H1 (cell line): Measurements from ENCODE around the gene PRIMA1. TPM values are rescaled to one million over a fixed set of nuclear protein-coding genes. Genes with fewer than 3 reads are reported as not detected.

ENCODE experiments used
- CTCF ChIA-PET: fragments of 300-600 bp; sonication (Branson Sonifier 250); formaldehyde crosslinking; loops from one replicate; lab custom pipeline; 2021; ENCODE audit not compliant: partially characterized antibody; lab: Charles Lee
- POLR2A ChIA-PET: fragments of 300-600 bp; sonication (Branson Sonifier 250); formaldehyde crosslinking; loops from one replicate; lab custom pipeline; 2021; ENCODE audit warnings: inconsistent platforms; ENCODE audit not compliant: partially characterized antibody; lab: Charles Lee
- DNase-seq, 2 experiments: peaks; one replicate each; pipeline versions ENCODE4 v3.0.0 to v3.0.0-alpha.2; 2010 to 2022; ENCODE audit warnings: low spot score in 2 of 2, low read depth in 1 of 2, mixed read lengths in 1 of 2
- FAIRE-seq: peaks from 2 replicates; lab custom pipeline; 2011; peaks lifted over from hg19 to GRCh38; lab: Jason Lieb, UNC
- H2AFZ ChIP-seq: 2 replicates; pipeline ENCODE4 v1.8.1; 2012; ENCODE audit warnings: low read length, inconsistent platforms
- H2AK5ac ChIP-seq: 2 replicates; pipeline ENCODE4 v1.6.1; 2013; ENCODE audit warnings: low read depth, low read length
- H2BK120ac ChIP-seq: replicated peaks from 2 replicates; pipeline ENCODE3; 2013; ENCODE audit warnings: low read depth, low read length, inconsistent platforms
- H2BK12ac ChIP-seq: 2 replicates; pipeline ENCODE4 v1.6.1; 2013; ENCODE audit warnings: low read depth, low read length
- H2BK15ac ChIP-seq: 2 replicates; pipeline ENCODE4 v1.6.1; 2013; ENCODE audit warnings: low read length
- H2BK20ac ChIP-seq: 2 replicates; pipeline ENCODE4 v1.6.1; 2013; ENCODE audit warnings: low read length
- H2BK5ac ChIP-seq: 2 replicates; pipeline ENCODE4 v1.6.1; 2013; ENCODE audit warnings: low read depth, low read length
- H3K14ac ChIP-seq: 2 replicates; pipeline ENCODE4 v1.6.1; 2013; ENCODE audit warnings: inconsistent platforms; ENCODE audit not compliant: insufficient read length
- H3K18ac ChIP-seq: 2 replicates; pipeline ENCODE4 v1.6.1; 2013; ENCODE audit warnings: low read length; ENCODE audit errors: extremely low read depth
- H3K23ac ChIP-seq: 2 replicates; pipeline ENCODE4 v1.6.1; 2013; ENCODE audit warnings: inconsistent platforms; ENCODE audit not compliant: insufficient read length
- H3K23me2 ChIP-seq: 2 replicates; pipeline ENCODE4 v1.6.1; 2013; ENCODE audit warnings: low read depth, low read length
- H3K27ac ChIP-seq: 2 replicates; pipeline ENCODE4 v1.6.1; 2011; ENCODE audit warnings: low read depth, low read length, inconsistent platforms
- H3K27me3 ChIP-seq, 4 experiments: replicated peaks in 1 of 4; 1 replicate in 1 of 4; 2 replicates in 3 of 4; pipeline versions ENCODE4 v1.6.1 to v1.8.1; 2011 to 2013; ENCODE audit warnings: low read length in 3 of 4, mild to moderate bottlenecking in 3 of 4, inconsistent platforms in 2 of 4, mixed read lengths in 2 of 4, moderate library complexity in 1 of 4; ENCODE audit not compliant: control insufficient read depth in 3 of 4, insufficient read depth in 3 of 4; ENCODE audit errors: extremely low read depth in 1 of 4
- H3K36me3 ChIP-seq, 4 experiments: 2 replicates each; pipeline versions ENCODE4 v1.6.1 to v1.8.1; 2011 to 2013; ENCODE audit warnings: mild to moderate bottlenecking in 4 of 4, low read length in 3 of 4, moderate library complexity in 2 of 4, control low read depth in 1 of 4, inconsistent platforms in 1 of 4; ENCODE audit not compliant: insufficient read depth in 4 of 4, control insufficient read depth in 2 of 4
- H3K4ac ChIP-seq: replicated peaks from 2 replicates; pipeline ENCODE3; 2013; ENCODE audit warnings: low read length, low read depth, mixed read lengths, inconsistent platforms; ENCODE audit not compliant: insufficient read length
- H3K4me1 ChIP-seq, 4 experiments: replicated peaks in 1 of 4; 1 replicate in 1 of 4; 2 replicates in 3 of 4; pipeline versions ENCODE4 v1.6.1 to v1.8.1; 2011 to 2013; ENCODE audit warnings: low read length in 3 of 4, inconsistent platforms in 2 of 4, mixed read lengths in 1 of 4; ENCODE audit not compliant: insufficient read depth in 4 of 4, control insufficient read depth in 3 of 4
- H3K4me2 ChIP-seq, 2 experiments: 2 replicates each; pipeline versions ENCODE4 v1.6.1 to v1.8.1; 2011 to 2013; ENCODE audit warnings: low read depth in 2 of 2, low read length in 2 of 2, control low read depth in 1 of 2, inconsistent platforms in 1 of 2, mild to moderate bottlenecking in 1 of 2; ENCODE audit not compliant: insufficient read depth in 1 of 2
- H3K4me3 ChIP-seq, 4 experiments: fragments of 200-600, 300-600 bp in 1 of 4; sonication (generic), shearing (Covaris generic), sonication (Bioruptor Twin) in 1 of 4; 2 replicates each; pipeline versions ENCODE4 v1.5.1 to v1.8.1; 2011 to 2016; ENCODE audit warnings: low read length in 4 of 4, low read depth in 3 of 4, control low read depth in 2 of 4, inconsistent platforms in 2 of 4, mild to moderate bottlenecking in 2 of 4, mixed read lengths in 1 of 4, moderate library complexity in 1 of 4; ENCODE audit not compliant: insufficient read depth in 2 of 4; ENCODE audit errors: extremely low read depth in 1 of 4
- H3K56ac ChIP-seq: replicated peaks from 2 replicates; pipeline ENCODE3; 2013; ENCODE audit warnings: low read depth, mild to moderate bottlenecking, mixed read lengths, low read length, inconsistent platforms; ENCODE audit not compliant: insufficient read length
- H3K79me1 ChIP-seq: 2 replicates; pipeline ENCODE4 v1.6.1; 2013; ENCODE audit warnings: low read depth, low read length, control low read depth
- H3K79me2 ChIP-seq, 2 experiments: 2 replicates each; pipeline versions ENCODE4 v1.6.1 to v1.8.1; 2012 to 2013; ENCODE audit warnings: low read length in 2 of 2, mild to moderate bottlenecking in 2 of 2, inconsistent platforms in 1 of 2; ENCODE audit not compliant: insufficient read depth in 2 of 2, control insufficient read depth in 1 of 2
- H3K9ac ChIP-seq, 4 experiments: replicated peaks in 1 of 4; 1 replicate in 1 of 4; 2 replicates in 3 of 4; pipeline versions ENCODE4 v1.6.1 to v1.8.1; 2011 to 2013; ENCODE audit warnings: low read depth in 3 of 4, low read length in 3 of 4, control low read depth in 2 of 4, mild to moderate bottlenecking in 2 of 4, moderate library complexity in 2 of 4, inconsistent platforms in 1 of 4; ENCODE audit errors: extremely low read depth in 1 of 4
- H3K9me3 ChIP-seq, 2 experiments: 2 replicates each; pipeline versions ENCODE4 v1.6.1 to v1.8.1; 2012 to 2013; ENCODE audit warnings: mild to moderate bottlenecking in 2 of 2, moderate library complexity in 2 of 2, control low read depth in 1 of 2, inconsistent platforms in 1 of 2, low read depth in 1 of 2, low read length in 1 of 2, mixed read lengths in 1 of 2; ENCODE audit not compliant: insufficient read depth in 2 of 2
- H4K20me1 ChIP-seq, 2 experiments: replicated peaks in 1 of 2; 2 replicates each; pipeline versions ENCODE3 to v1.8.1; 2011 to 2013; ENCODE audit warnings: inconsistent platforms in 2 of 2, low read length in 2 of 2, mild to moderate bottlenecking in 1 of 2; ENCODE audit not compliant: insufficient read depth in 2 of 2, control insufficient read depth in 1 of 2
- H4K5ac ChIP-seq: 2 replicates; pipeline ENCODE4 v1.6.1; 2013; ENCODE audit warnings: low read length, low read depth, mixed read lengths, inconsistent platforms; ENCODE audit not compliant: insufficient read length
- H4K8ac ChIP-seq: 2 replicates; pipeline ENCODE4 v1.8.0; 2013; ENCODE audit warnings: mild to moderate bottlenecking, moderate library complexity, low read length, inconsistent platforms; ENCODE audit not compliant: insufficient read depth; ENCODE audit errors: extremely low read depth
- H4K91ac ChIP-seq: replicated peaks from 2 replicates; pipeline ENCODE3; 2013; ENCODE audit warnings: low read length, mixed read lengths, inconsistent platforms; ENCODE audit not compliant: insufficient read length
- BCL11A ChIP-seq, 2 experiments: IDR thresholded peaks; one replicate each; pipeline ENCODE4 v1.6.1; 2011; ENCODE audit warnings: low read depth in 2 of 2, low read length in 2 of 2, mild to moderate bottlenecking in 2 of 2
- CBX8 ChIP-seq: fragments of 300-800, 300-1000 bp; sonication (generic); IDR thresholded peaks from 2 replicates; pipeline ENCODE4 v1.7.1; 2016; ENCODE audit warnings: low read depth, low read length, borderline replicate concordance
- CHD1 ChIP-seq: IDR thresholded peaks from 2 replicates; pipeline ENCODE4 v1.6.1; 2012; ENCODE audit warnings: low read depth, low read length, improper control_type of control experiment
- CHD2 ChIP-seq: IDR thresholded peaks from 2 replicates; pipeline ENCODE4 v1.6.1; 2012; ENCODE audit warnings: low read length, improper control_type of control experiment
- GTF2F1 ChIP-seq: IDR thresholded peaks from 2 replicates; pipeline ENCODE4 v1.6.1; 2012; ENCODE audit warnings: low read depth, low read length, improper control_type of control experiment, borderline replicate concordance
- TEAD4 ChIP-seq: IDR thresholded peaks from 2 replicates; pipeline ENCODE4 v1.6.1; 2012; ENCODE audit warnings: low read depth, low read length, inconsistent platforms, mixed read lengths
- WGBS, 2 experiments: shearing (Covaris generic) in 1 of 2; methylation state at CpG; one replicate each; pipeline versions ENCODE4 v1.1.6 to v1.1.7; 2013 to 2015; ENCODE audit warnings: low lambda C conversion rate in 2 of 2, mixed read lengths in 2 of 2, inconsistent platforms in 1 of 2, low coverage in 1 of 2, missing lambda C conversion rate in 1 of 2; ENCODE audit not compliant: insufficient replicate concordance in 2 of 2, insufficient coverage in 1 of 2, insufficient read length in 1 of 2; ENCODE audit errors: extremely low coverage in 1 of 2, missing lambda C conversion rate in 1 of 2; 5-methylcytosine and 5-hydroxymethylcytosine counted together
- polyA plus RNA-seq, 7 experiments: library from polyadenylated mRNA; depleted of rRNA in 3 of 7; stranded (reverse) in 5 of 7; unstranded in 2 of 7; fragments of >200 nt in 5 of 7; fragments of 200-250 nt in 2 of 7; gene quantifications; 1 replicate in 5 of 7; 2 replicates in 1 of 7; 4 replicates in 1 of 7; pipeline versions ENCODE4 v1.2.1 to v1.2.3, GENCODE V29; 2011 to 2013; ENCODE audit warnings: missing spikeins in 2 of 7, mixed read lengths in 2 of 7
- total RNA-seq: library from RNA; stranded (reverse); fragmentation: NEBNext Ultra II Directional; extraction: Animal tissue kit (Norgen Biotek cat#: 25700); gene quantifications from 2 replicates; pipeline ENCODE4 v1.2.1, GENCODE V29; 2021
- TF ChIP-seq, protein P1 (sequence below): IDR thresholded peaks from 2 replicates; pipeline ENCODE4 v1.6.1; 2011; ENCODE audit warnings: low read length, improper control_type of control experiment
- TF ChIP-seq, protein P2 (sequence below), 3 experiments: IDR thresholded peaks; 1 replicate in 2 of 3; 2 replicates in 1 of 3; pipeline versions ENCODE4 v1.5.1 to v1.6.1; 2011; ENCODE audit warnings: low read length in 3 of 3, mild to moderate bottlenecking in 3 of 3, inconsistent platforms in 2 of 3, low read depth in 1 of 3, moderate library complexity in 1 of 3; ENCODE audit not compliant: insufficient read depth in 1 of 3; ENCODE audit errors: control extremely low read depth in 1 of 3

The PRIMA1 gene
- total and polyA plus RNA-seq, 2 of the 8 experiments (the other 6 are each of a cell fraction or from before 2014, with no cell fraction given): 2.8 to 4.5 TPM

DNA sequence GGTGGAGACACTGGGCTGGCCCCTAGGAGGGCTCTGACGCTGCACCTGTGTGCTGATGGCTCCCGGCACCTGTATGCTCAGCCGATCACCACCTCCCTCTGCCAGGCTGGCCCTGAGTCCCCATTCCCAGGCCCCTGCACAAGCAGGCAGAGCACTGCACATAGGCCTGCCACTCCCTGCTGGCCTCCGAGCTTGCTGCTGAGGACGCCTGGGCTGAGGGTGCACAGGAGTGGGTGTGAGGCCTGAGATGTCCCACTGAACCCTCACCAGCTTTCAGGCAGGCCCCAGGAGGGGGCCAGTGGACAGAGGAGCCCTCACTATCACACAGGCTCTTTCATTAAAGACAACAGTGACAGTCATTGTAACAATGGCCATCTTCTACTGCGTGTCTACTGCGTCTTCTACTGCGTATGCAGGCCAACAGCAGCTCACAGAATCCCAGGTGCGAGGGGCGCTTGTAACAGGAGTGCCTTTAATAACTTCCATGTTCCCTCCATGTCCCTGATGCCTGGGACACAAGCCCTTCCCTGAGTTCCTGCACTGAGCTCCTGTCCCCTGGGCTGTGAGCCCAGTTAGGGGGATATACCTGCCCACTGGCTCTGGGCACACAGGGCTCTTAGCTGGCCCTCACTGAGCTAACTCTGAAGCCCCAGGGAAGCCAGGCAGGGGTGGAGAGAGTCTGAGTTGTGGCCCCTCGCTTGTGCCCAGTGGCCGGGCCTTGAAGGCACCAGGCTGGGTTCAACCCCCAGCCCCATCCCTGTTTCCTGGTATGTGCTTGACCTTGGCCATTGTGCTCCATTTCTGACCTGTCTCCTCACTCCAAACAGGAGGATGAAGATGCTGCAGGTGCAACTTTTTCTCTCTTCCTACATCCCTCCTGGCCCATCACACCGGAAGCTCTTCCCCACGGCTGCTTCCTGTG, 71.3 kb downstream of the PRIMA1 start:
- Histone ChIP-seq H3K4me3 (no peak overlapping the region), H4K5ac (no peak overlapping the region), H4K8ac (0 out of 2 replicates have a peak overlapping the region, but pooled peaks have one; percentile 57), H3K23ac (no peak overlapping the region), H3K27ac (no peak overlapping the region), H3K4ac (no peak overlapping the region), H2BK15ac (no peak overlapping the region), H2BK5ac (no peak overlapping the region), H3K56ac (no peak overlapping the region), H3K18ac (no peak overlapping the region), H3K23me2 (no peaks in the 10 kb centered on the region), H3K79me2 (no peaks in the 10 kb centered on the region), H3K27me3 (no peaks in the 10 kb centered on the region), H3K9ac (no peak overlapping the region), H2AK5ac (no peak overlapping the region), H2BK20ac (no peak overlapping the region), H3K4me2 (no peak overlapping the region), H3K14ac (no peak overlapping the region), H3K4me1 (peaks cover 4 to 13% (median 7%) of the 10 kb centered on the region in 4 experiments), H3K9me3 (no peaks in the 10 kb centered on the region), H4K20me1 (no peaks in the 10 kb centered on the region), H4K91ac (no peak overlapping the region), H2AFZ (no peak overlapping the region), H3K36me3 (no peaks in the 10 kb centered on the region), H3K79me1 (no peaks in the 10 kb centered on the region), H2BK12ac (no peak overlapping the region), H2BK120ac (no peak overlapping the region)
- FAIRE-seq (no peak), DNase-seq (no peak)
- ChIA-PET POLR2A (interaction anchor here (0.5 to 1.1 kb wide), 2 partner anchors 10 to 672 kb away, joined by 3 to 4 read pairs; no protein-coding TSS in a partner anchor), CTCF (interaction anchor here (1.4 to 2.2 kb wide), 2 partner anchors 187 to 219 kb away, joined by 4 to 6 read pairs; no protein-coding TSS in a partner anchor)
- WGBS, 2 experiments: 92% methylated on average over 14 of the region's 14 CpGs; no CpG with 5 or more reads in 1 of the 2 experiments
- TF ChIP-seq, protein P1, sequence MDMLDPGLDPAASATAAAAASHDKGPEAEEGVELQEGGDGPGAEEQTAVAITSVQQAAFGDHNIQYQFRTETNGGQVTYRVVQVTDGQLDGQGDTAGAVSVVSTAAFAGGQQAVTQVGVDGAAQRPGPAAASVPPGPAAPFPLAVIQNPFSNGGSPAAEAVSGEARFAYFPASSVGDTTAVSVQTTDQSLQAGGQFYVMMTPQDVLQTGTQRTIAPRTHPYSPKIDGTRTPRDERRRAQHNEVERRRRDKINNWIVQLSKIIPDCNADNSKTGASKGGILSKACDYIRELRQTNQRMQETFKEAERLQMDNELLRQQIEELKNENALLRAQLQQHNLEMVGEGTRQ: no peak
- TF ChIP-seq TEAD4 (no peak), CBX8 (no peak), GTF2F1 (no peak), CHD2 (no peak), CHD1 (no peak), BCL11A (IDR thresholded peaks at IDR 0.05; ENCODE audit: low read depth in 2 of 2, low read length in 2 of 2) (no peak)
- TF ChIP-seq, protein P2, sequence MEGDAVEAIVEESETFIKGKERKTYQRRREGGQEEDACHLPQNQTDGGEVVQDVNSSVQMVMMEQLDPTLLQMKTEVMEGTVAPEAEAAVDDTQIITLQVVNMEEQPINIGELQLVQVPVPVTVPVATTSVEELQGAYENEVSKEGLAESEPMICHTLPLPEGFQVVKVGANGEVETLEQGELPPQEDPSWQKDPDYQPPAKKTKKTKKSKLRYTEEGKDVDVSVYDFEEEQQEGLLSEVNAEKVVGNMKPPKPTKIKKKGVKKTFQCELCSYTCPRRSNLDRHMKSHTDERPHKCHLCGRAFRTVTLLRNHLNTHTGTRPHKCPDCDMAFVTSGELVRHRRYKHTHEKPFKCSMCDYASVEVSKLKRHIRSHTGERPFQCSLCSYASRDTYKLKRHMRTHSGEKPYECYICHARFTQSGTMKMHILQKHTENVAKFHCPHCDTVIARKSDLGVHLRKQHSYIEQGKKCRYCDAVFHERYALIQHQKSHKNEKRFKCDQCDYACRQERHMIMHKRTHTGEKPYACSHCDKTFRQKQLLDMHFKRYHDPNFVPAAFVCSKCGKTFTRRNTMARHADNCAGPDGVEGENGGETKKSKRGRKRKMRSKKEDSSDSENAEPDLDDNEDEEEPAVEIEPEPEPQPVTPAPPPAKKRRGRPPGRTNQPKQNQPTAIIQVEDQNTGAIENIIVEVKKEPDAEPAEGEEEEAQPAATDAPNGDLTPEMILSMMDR (IDR thresholded peaks at IDR 0.05; ENCODE audit: control extremely low read depth in 1 of 3, insufficient read depth in 1 of 3, low read depth in 1 of 3, low read length in 3 of 3): no peak
